Measurements from ENCODE around the gene ABLIM1. TPM values are rescaled to one million over a fixed set of nuclear protein-coding genes. Genes with fewer than 3 reads are reported as not detected.

ABLIM1 gene
- total RNA-seq, 1 donor from 2014 or later: 47.0 TPM

- DNase-seq (ENCODE audit: low spot score): peak; percentile 50
- ATAC-seq: peak; percentile 22
These were observed 23.5 kb upstream of the ABLIM1 start for GRCh38 chr10:114681542-114681941.

DNA sequence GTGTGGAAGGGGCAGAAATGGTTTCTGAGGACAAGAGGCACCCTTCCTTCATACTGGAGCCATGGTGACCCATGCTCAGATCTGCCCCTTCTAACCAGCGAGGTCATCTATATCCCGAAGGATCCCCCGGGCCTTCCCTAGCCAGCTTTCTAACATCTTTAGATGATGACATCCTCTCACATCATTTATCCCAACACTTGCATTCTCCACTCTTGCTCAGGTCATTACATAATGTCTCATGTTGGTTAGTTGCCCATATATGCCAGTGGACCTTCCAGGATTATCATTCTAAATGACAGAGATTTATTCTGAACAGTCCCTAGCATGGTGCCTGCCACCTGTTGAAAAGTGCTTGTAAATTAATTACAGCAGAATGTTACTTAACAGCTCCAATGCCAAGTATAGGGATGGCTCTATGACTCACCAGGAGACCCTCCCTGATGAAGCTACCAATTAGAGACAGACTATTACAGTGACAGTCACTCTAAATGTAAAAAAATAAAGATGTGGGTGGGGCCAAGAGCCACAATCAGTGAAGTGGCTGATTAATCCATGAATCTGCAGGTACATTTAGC lies 22.6 kb upstream of the ABLIM1 start:
- DNase-seq (ENCODE audit: low spot score): no peak
- ATAC-seq: no peak

- DNase-seq (ENCODE audit: low spot score) (no peak), ATAC-seq (no peak)
These were observed 21.5 kb upstream of the ABLIM1 start for GRCh38 chr10:114679552-114679951.

DNA sequence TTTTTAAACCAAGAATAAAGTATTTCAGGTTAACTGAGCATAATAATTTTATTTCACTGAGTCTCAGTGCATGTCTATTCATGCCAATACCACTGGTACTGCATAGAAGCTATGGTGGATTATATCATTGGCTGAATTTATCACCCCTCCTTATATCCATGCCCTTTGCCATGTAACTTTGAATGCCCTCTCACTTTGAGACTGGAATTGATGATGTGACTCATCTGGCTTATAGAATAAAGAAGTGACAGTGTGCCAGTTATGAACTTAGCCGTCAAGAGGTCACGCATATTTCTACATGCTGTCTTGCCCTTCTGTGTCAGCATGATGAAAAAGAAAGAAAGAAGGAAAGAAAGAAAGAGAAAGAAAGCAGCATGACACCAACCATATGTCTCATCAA lies 20.7 kb upstream of the ABLIM1 start:
- DNase-seq (ENCODE audit: low spot score) (no peak), ATAC-seq (no peak)

- ATAC-seq (no peak), DNase-seq (ENCODE audit: low spot score) (no peak)
These were observed 20.3 kb upstream of the ABLIM1 start for GRCh38 chr10:114678336-114678735.

DNA sequence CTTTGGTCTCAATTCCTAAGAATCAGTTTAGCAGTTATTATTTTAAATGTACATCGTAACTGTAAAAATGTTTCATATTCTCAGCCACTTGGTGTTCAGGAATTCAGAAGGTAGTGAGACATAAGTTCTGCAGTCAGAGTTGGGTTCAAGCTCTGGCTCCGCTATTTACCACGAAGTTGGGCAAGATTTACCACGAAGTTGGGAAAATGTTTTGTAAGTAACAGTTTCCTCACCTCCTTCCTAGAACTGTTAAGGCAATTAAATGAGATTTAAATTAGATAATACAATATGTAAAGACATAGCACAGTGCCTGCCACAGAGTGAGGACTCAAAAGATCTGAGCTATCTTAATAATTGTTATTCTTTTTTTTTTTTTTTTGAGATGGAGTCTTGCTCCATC lies 16.3 kb upstream of the ABLIM1 start:
- no peak for ATAC-seq

DNA sequence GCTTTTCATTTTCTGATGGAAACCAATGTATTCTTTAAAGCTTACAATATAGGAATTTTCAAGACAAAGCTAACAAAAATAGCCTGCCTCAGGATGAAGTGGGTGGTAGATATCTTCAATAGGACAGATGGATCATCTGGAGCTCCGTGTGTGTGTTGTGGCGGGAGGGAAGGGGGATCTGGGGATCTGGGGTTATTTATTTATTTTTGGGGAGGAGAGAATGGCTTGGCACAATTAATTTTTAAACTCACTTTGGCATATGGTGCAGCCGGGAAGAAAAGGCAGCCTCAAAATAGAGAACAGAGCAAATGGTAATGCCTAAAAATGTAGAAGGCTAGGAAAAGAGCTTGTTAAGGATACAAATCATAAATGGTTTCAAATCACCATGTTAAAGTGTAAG lies 11.6 kb upstream of the ABLIM1 start:
- ATAC-seq: no peak
- no peak for DNase-seq (ENCODE audit: low spot score)

More for the DNA sequence above, 16.3 kb upstream of the ABLIM1 start:
- no peak for DNase-seq (ENCODE audit: low spot score)

DNA sequence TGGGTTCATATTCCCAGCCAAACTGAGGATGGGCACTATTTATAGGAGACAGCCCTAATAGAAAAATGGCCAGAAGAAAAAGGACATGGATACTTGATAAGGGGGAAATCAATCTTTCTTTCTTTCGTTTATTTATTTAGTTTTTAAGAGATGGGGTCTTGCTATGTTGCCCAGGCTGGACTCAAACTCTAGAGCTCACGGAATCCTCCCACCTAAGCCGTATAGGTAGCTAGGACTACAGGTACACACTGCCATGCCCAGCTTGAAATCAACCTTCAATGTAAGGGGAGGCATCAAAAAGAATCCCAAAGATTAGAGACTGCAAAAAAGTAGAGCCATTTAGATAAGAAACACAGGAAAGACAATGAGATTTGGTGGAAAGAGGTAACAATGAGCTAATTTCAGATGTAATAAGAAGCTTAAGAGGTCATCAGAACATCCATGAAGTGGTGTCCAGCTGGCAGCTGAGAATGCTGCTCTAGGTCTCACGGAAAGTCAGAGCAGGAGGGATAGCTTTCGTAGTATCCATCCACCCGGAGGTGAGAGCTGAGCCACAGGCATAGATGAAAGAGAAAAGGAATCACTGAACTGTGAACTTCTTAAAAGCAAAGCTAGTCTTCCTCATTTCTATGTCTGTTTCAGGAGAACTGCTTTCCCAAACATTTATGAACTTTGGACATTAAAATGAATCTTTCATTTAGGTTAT lies 10.5 kb upstream of the ABLIM1 start:
- no peak for ATAC-seq
- DNase-seq (ENCODE audit: low spot score): no peak

DNA sequence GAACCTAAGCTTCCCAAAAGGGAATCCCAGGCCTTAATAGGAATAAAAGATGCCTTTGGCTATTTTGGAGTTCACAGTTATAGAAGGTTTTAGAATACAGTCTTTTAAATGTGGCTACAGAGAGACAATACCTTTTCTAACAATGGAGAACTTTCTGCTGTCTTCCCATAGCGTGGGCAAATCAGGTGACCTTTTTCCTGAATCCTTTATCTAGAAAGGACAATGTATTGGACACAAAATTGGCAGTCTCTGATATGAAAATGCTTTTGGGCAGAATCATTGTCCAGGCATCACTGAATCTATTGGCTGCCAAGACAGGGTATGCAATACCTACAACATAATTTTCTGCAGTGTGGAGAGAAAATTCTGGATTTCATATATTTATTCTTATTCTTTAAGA lies 7.8 kb upstream of the ABLIM1 start:
- DNase-seq (ENCODE audit: low spot score) (no peak), ATAC-seq (no peak)

DNA sequence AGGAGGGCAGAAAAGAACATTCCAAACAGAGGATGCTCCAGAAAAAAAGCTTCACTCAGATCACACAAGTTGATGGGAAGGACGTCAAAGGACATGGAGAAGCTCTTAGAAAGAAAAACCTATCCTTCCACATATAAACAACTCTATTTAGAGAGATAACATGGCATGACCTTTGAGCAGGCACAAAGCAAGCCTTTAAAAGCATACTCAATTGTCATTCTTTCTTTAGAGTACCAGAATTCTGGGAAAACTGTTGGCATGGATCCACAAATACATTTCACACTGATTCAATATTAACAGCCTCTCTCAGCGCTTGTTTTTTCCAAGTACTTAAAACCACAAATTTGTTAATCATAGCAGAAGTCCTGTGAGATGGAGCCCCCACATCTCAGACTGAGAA lies 7.3 kb upstream of the ABLIM1 start:
- ATAC-seq (peak; percentile 60), DNase-seq (ENCODE audit: low spot score) (no peak)

DNA sequence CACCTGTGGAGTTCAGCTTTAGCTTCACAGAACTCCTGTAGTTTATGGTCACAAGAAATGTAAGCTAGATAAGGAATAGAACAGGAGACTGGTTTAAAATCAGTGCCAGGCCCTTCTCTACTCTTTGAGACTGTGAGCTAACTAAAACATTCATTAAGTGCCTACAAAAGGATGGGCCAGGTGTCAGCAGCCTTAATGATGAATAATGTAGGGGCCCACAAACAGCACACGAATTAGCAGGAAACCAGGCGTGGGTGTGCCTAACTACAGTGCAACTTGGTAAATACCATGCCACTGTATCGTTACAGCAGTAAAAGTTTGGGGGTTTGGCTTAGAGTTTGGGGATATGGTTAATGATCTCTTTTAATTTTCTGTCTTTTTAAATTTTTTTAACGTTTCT lies 6.1 kb upstream of the ABLIM1 start:
- no peak for DNase-seq (ENCODE audit: low spot score)
- ATAC-seq: no peak

DNA sequence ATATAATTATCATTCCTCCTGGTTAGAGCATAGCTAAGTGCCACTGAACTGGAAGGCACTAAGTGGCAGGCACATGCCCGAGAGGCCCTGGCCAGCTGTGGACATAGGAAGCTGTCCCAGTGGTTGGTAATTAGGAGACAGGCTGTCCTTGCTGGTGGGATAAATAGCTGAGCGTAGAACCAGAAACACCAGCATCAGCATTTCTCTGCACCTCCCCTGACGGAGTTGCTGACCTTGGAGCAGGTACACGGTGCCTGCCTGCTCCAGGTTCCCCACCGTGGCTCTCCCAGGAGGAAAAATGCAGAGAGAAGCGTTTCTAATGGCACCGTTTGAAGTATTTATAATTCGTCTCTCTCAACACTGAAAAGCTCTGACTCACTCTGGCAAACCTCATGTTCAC lies 5.6 kb upstream of the ABLIM1 start:
- ATAC-seq (peak; percentile 88), DNase-seq (ENCODE audit: low spot score) (peak; percentile 55)

- no peak for ATAC-seq
These were observed 4.7 kb upstream of the ABLIM1 start for GRCh38 chr10:114662646-114663217.

DNA sequence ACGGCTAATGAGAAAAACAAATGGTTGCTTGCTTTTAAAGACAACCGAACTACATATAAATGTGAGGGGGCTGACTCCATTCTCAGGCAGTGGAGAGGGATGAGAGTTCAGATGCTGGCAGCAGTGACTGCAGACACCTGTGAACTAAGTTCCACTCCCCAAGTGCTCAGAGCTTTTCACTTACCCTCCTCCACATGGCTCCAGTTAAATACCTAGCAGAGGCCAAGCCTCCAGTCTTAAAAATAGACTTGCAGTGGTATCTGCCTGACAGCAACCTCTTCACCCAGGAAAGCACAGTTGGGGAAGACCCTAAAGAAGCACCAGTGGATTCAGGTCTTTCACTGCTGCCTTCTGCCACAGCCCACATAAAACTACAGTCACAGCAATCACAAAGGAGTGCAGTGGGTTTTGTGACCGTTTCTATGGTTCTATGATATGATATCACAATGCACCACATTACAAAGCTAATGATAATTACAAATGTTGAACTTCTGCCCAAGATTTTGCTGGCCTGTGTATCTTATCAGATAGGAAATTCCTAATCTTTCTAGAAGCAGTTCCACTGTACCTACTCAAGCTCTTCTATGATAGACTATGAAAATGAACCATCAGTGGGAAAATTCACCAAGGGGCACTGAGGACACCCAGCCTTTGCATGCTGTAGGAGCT lies 3.3 kb upstream of the ABLIM1 start:
- DNase-seq (ENCODE audit: low spot score): no peak
- ATAC-seq: no peak

More at GRCh38 chr10:114662646-114663217, 4.7 kb upstream of the ABLIM1 start:
- DNase-seq (ENCODE audit: low spot score): no peak

- no peak for DNase-seq (ENCODE audit: low spot score)
- ATAC-seq: no peak
These were observed 2.4 kb downstream of the ABLIM1 start for GRCh38 chr10:114655671-114656070.

GRCh38 chr10:114654822-114655575 lies 3.1 kb downstream of the ABLIM1 start:
- ATAC-seq: no peak
- DNase-seq (ENCODE audit: low spot score): no peak

- DNase-seq (ENCODE audit: low spot score) (no peak), ATAC-seq (no peak)
These were observed 4.1 kb downstream of the ABLIM1 start for GRCh38 chr10:114653926-114654325.

DNA sequence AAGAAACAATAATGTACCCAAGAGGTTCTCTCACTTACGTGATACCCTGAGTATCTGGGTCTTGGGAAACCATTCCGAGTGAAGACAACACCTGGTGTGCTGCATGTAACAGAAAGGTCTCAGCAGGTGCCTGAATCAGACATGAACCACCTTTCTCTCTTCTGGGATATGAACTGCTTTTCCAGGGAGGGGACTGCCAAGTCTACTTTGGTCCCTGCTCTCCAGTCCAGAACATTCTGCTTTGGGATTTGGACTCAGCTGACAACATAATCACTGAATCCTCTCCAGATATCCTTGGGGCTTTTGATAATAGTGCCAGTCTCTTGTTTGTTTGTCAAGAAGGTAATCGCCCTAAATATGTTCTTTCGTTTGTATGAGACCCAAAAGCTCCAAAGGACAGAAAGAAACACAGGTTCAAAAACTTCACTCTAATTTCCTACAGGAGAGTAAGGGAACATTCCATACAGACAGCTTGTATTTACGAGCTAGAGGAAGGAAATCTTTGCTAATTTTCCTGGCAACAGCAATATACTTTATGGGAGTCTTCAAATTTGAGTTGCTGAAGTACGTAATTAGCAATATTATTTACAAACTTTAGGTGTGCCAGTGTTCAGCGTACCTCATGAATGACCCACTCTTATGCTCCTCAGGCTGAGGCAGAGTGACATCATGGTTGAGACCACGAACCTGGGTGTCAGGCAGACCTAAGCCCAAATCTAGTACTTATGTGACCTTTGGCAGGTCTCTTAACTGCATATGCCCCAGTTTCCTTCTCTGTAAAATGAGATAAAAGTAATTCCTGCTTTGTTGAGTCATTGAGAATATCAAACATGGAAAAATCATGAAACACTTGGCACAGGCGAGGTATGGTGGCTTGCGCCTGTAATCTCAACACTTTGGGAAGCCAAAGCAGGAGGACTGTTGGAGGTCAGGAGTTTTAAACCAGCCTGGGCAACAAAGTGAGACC lies 5.4 kb downstream of the ABLIM1 start:
- peak; percentile 75 for DNase-seq (ENCODE audit: low spot score)
- peak; percentile 79 for ATAC-seq

GRCh38 chr10:114650831-114651230 lies 7.2 kb downstream of the ABLIM1 start:
- DNase-seq (ENCODE audit: low spot score) (peak; percentile 87), ATAC-seq (peak; percentile 76)

GRCh38 chr10:114650266-114650665 lies 7.8 kb downstream of the ABLIM1 start:
- ATAC-seq: no peak
- DNase-seq (ENCODE audit: low spot score): no peak
